Stimulated activated memory B cell treated with anti-CD40 and anti-IgM and Interleukin-4, amounts not matched to agents 10 μg/mL and 1 μg/mL and 100 μg/mL, for 72 hours (primary cell): Measurements from ENCODE around the gene AVL9.
A peak's percentile ranks its signal among the peaks of the same experiment; 100 is the strongest.
"Not testable (repeated sequence)": the region's sequence is repeated elsewhere in the genome, so short reads cannot be mapped to it uniquely, and the experiment has no call there.

Experiments
- ATAC-seq: fragments of 150-1000 bp; cut with Tn5 transposase; 2 replicates; pipeline ENCODE4 v1.10.0; 2021
- H3K27ac Mint-ChIP-seq: one replicate; pipeline ENCODE4 v1.8.0; 2022; ENCODE audit warnings: mild to moderate bottlenecking, mixed read lengths
- H3K27me3 Mint-ChIP-seq: one replicate; pipeline ENCODE4 v1.8.0; 2022; ENCODE audit warnings: mixed read lengths
- H3K36me3 Mint-ChIP-seq: one replicate; pipeline ENCODE4 v1.8.0; 2022; ENCODE audit warnings: mixed read lengths
- H3K4me1 Mint-ChIP-seq: one replicate; pipeline ENCODE4 v1.8.0; 2022; ENCODE audit warnings: mixed read lengths
- H3K4me3 Mint-ChIP-seq: one replicate; pipeline ENCODE4 v1.8.0; 2022; ENCODE audit warnings: mild to moderate bottlenecking, moderate library complexity, mixed read lengths
- H3K9me3 Mint-ChIP-seq: one replicate; pipeline ENCODE4 v1.8.0; 2022; ENCODE audit warnings: mixed read lengths

The AVL9 gene

GRCh38 chr7:32479574-32480200, 15.6 kb upstream of the AVL9 start:
- Mint-ChIP-seq H3K4me1 (no peaks in the 10 kb centered on the region), H3K4me3 (no peak overlapping the region), H3K9me3 (no peaks in the 10 kb centered on the region), H3K27ac (no peak overlapping the region), H3K36me3 (no peaks in the 10 kb centered on the region), H3K27me3 (no peaks in the 10 kb centered on the region)
- ATAC-seq: no peak

- Mint-ChIP-seq H3K36me3 (peaks cover 11% of the 10 kb centered on the region), H3K4me1 (no peaks in the 10 kb centered on the region), H3K27ac (no peak overlapping the region), H3K9me3 (no peaks in the 10 kb centered on the region), H3K4me3 (no peak overlapping the region), H3K27me3 (no peaks in the 10 kb centered on the region)
- ATAC-seq: no peak
Observed at GRCh38 chr7:32481176-32481575, 14.1 kb upstream of the AVL9 start.

- Mint-ChIP-seq H3K9me3 (no peaks in the 10 kb centered on the region), H3K36me3 (peaks cover 15% of the 10 kb centered on the region), H3K27me3 (no peaks in the 10 kb centered on the region), H3K4me1 (no peaks in the 10 kb centered on the region), H3K4me3 (no peak overlapping the region), H3K27ac (no peak overlapping the region)
- no peak for ATAC-seq
Observed at GRCh38 chr7:32481921-32482320, 13.4 kb upstream of the AVL9 start.

GRCh38 chr7:32489788-32490126, 5.5 kb upstream of the AVL9 start:
- Mint-ChIP-seq H3K27me3 (no peaks in the 10 kb centered on the region), H3K4me1 (peaks cover 12% of the 10 kb centered on the region), H3K27ac (peak overlapping the region; percentile 91), H3K4me3 (peak overlapping the region; percentile 93), H3K36me3 (peaks cover 24% of the 10 kb centered on the region), H3K9me3 (no peaks in the 10 kb centered on the region)
- no peak for ATAC-seq

GRCh38 chr7:32490127-32490796, 5.0 kb upstream of the AVL9 start, which contains the start of gene LSM5:
Gene LSM5 (minus strand): TSS chr7:32490380. CDS start chr7:32490365, 15 bp downstream.
- Mint-ChIP-seq H3K4me3 (peak within 1 kb of the TSS; percentile 93), H3K4me1 (peaks cover 12% of the 10 kb centered on the region), H3K27ac (peak within 1 kb of the TSS; percentile 91), H3K9me3 (no peaks in the 10 kb centered on the region), H3K36me3 (peaks cover 22% of the 10 kb centered on the region), H3K27me3 (no peaks in the 10 kb centered on the region)
- ATAC-seq: peak; percentile 89

- Mint-ChIP-seq H3K9me3 (peaks cover 3% of the 10 kb centered on the region), H3K4me1 (peaks cover 26% of the 10 kb centered on the region), H3K36me3 (peaks cover 5% of the 10 kb centered on the region), H3K27ac (peak overlapping the region; percentile 76), H3K4me3 (peak overlapping the region; percentile 93), H3K27me3 (no peaks in the 10 kb centered on the region)
- peak; percentile 0 for ATAC-seq
Observed at GRCh38 chr7:32494946-32495297, 367 bp upstream of the AVL9 start.

GRCh38 chr7:32496052-32496813, 944 bp downstream of the AVL9 start:
- Mint-ChIP-seq H3K27ac (peak overlapping the region; percentile 76), H3K27me3 (no peaks in the 10 kb centered on the region), H3K4me3 (peak overlapping the region; percentile 93), H3K4me1 (peaks cover 35% of the 10 kb centered on the region), H3K36me3 (peaks cover 9% of the 10 kb centered on the region), H3K9me3 (peaks cover 3% of the 10 kb centered on the region)
- ATAC-seq: no peak

- not testable (repeated sequence) for H3K27me3 Mint-ChIP-seq, H3K4me3 Mint-ChIP-seq, H3K9me3 Mint-ChIP-seq, H3K27ac Mint-ChIP-seq, ATAC-seq, H3K36me3 Mint-ChIP-seq
- H3K4me1 Mint-ChIP-seq: peaks cover 48% of the 10 kb centered on the region
Observed at GRCh38 chr7:32499755-32500154, 4.5 kb downstream of the AVL9 start.

- H3K27me3 Mint-ChIP-seq, H3K9me3 Mint-ChIP-seq, H3K4me3 Mint-ChIP-seq, ATAC-seq, H3K36me3 Mint-ChIP-seq: not testable (repeated sequence)
- H3K4me1 Mint-ChIP-seq: peaks cover 48% of the 10 kb centered on the region
- peak overlapping the region; percentile 25 for H3K27ac Mint-ChIP-seq
Observed at GRCh38 chr7:32500216-32500615, 4.9 kb downstream of the AVL9 start.

GRCh38 chr7:32500922-32501341, 5.6 kb downstream of the AVL9 start:
- Mint-ChIP-seq H3K4me3 (peak overlapping the region; percentile 18), H3K4me1 (peaks cover 47% of the 10 kb centered on the region)

GRCh38 chr7:32501522-32501921, 6.2 kb downstream of the AVL9 start:
- peaks cover 45% of the 10 kb centered on the region for H3K4me1 Mint-ChIP-seq
- H3K36me3 Mint-ChIP-seq: peaks cover 9% of the 10 kb centered on the region
- no peak overlapping the region for H3K4me3 Mint-ChIP-seq
- no peak for ATAC-seq
- no peaks in the 10 kb centered on the region for H3K27me3 Mint-ChIP-seq
- H3K9me3 Mint-ChIP-seq: peaks cover 3% of the 10 kb centered on the region
- peak overlapping the region; percentile 25 for H3K27ac Mint-ChIP-seq

More at GRCh38 chr7:32500922-32501341, 5.6 kb downstream of the AVL9 start:
- Mint-ChIP-seq H3K36me3 (peaks cover 9% of the 10 kb centered on the region), H3K27me3 (no peaks in the 10 kb centered on the region), H3K27ac (peak overlapping the region; percentile 25), H3K9me3 (peaks cover 3% of the 10 kb centered on the region)
- ATAC-seq: peak; percentile 67

- peaks cover 42% of the 10 kb centered on the region for H3K4me1 Mint-ChIP-seq
- peaks cover 17% of the 10 kb centered on the region for H3K36me3 Mint-ChIP-seq
- peaks cover 3% of the 10 kb centered on the region for H3K9me3 Mint-ChIP-seq
- no peak overlapping the region for H3K27ac Mint-ChIP-seq
- H3K4me3 Mint-ChIP-seq: no peak overlapping the region
- no peaks in the 10 kb centered on the region for H3K27me3 Mint-ChIP-seq
- ATAC-seq: no peak
Observed at GRCh38 chr7:32502728-32503127, 7.4 kb downstream of the AVL9 start.

- ATAC-seq: no peak
- H3K27ac Mint-ChIP-seq: no peak overlapping the region
- peaks cover 45% of the 10 kb centered on the region for H3K4me1 Mint-ChIP-seq
- H3K27me3 Mint-ChIP-seq: no peaks in the 10 kb centered on the region
- H3K4me3 Mint-ChIP-seq: no peak overlapping the region
- H3K9me3 Mint-ChIP-seq: no peaks in the 10 kb centered on the region
- H3K36me3 Mint-ChIP-seq: peaks cover 13% of the 10 kb centered on the region
Observed at GRCh38 chr7:32506266-32507054, 11.2 kb downstream of the AVL9 start.

- ATAC-seq: no peak
- H3K27ac Mint-ChIP-seq: no peak overlapping the region
- peaks cover 52% of the 10 kb centered on the region for H3K4me1 Mint-ChIP-seq
- H3K36me3 Mint-ChIP-seq: peaks cover 19% of the 10 kb centered on the region
- no peaks in the 10 kb centered on the region for H3K27me3 Mint-ChIP-seq
- H3K9me3 Mint-ChIP-seq: no peaks in the 10 kb centered on the region
- no peak overlapping the region for H3K4me3 Mint-ChIP-seq
Observed at GRCh38 chr7:32507414-32507813, 12.1 kb downstream of the AVL9 start.

- no peaks in the 10 kb centered on the region for H3K9me3 Mint-ChIP-seq
- H3K4me1 Mint-ChIP-seq: peaks cover 82% of the 10 kb centered on the region
- no peak overlapping the region for H3K4me3 Mint-ChIP-seq
- ATAC-seq: no peak
- H3K27me3 Mint-ChIP-seq: no peaks in the 10 kb centered on the region
- no peak overlapping the region for H3K27ac Mint-ChIP-seq
- peaks cover 58% of the 10 kb centered on the region for H3K36me3 Mint-ChIP-seq
Observed at GRCh38 chr7:32511791-32512190, 16.5 kb downstream of the AVL9 start.
